SIG-M5 treated with dmso at 0.1 percent for 504 hours (cell line): Measurements from ENCODE around the gene CFAP54.
"Not testable (repeated sequence)": the region's sequence is repeated elsewhere in the genome, so short reads cannot be mapped to it uniquely, and the experiment has no call there.

Experiments
- DNase-seq: peaks from one replicate; lab custom pipeline; 2025; ENCODE audit not compliant: unreplicated experiment; lab: John Stamatoyannopoulos, UW

The CFAP54 gene

DNA sequence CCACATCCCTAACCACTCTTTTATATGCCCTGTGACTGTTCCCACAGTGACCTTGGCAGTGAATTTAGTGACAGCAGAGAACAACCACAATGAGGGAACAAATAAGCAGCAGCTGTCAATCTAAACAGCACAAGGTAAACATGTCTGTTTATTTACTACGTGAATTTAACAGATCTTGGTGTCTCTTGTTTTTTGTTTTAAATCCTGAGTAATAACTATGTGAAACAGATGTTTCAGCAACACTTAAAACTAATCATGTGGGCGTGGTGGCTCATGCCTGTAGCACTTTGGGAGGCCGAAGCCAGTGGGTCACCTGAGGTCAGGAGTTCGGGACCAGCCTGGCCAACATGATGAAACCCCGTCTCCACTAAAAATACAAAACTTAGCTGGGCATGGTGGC is 17.0 kb upstream of the CFAP54 start:
- no peak for DNase-seq

GRCh38 chr12:96473394-96474093 is 15.8 kb upstream of the CFAP54 start:
- no peak for DNase-seq

- DNase-seq, result no peak
Observed at GRCh38 chr12:96474206-96474605, 15.2 kb upstream of the CFAP54 start.

DNA sequence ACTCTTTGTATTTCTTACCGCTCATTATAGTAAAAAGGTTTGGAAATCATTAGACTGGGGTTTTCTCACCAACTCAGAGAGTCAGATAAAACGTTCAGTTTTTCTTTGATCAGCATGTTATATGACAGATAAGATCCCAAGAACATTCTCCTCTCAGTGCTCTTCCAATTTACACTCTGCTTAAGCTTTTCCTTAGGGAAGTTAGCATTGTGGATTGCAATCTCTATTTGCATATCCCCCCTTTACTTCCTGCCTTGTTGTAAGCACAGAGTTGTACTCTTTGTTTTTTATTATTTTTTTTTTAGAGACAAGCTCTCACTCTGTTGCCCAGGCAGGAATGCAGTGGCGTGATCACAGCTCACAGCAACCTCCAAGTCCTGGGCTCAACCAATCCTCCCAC is 11.4 kb upstream of the CFAP54 start:
- no peak for DNase-seq

GRCh38 chr12:96482086-96482485 is 7.3 kb upstream of the CFAP54 start:
- DNase-seq, result no peak

DNA sequence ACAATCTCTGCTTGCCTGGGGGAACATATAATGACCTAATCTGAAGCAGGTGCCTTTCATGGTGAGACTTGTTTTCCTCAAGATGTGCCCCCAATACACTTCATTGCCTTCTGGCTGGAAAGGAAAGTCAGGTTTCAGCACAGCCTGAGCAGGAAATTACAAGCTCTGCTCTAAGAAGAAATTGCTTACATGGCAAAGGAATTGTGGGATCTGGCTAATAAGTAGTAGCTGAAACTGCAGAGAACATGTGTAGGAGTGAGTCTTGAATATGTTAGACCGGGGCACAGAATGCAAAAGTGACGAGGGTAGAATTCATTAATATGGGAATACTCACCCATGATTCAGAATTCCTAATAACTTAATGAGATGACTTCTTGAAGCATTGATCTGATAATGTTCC is 6.3 kb upstream of the CFAP54 start:
- DNase-seq, result no peak

DNA sequence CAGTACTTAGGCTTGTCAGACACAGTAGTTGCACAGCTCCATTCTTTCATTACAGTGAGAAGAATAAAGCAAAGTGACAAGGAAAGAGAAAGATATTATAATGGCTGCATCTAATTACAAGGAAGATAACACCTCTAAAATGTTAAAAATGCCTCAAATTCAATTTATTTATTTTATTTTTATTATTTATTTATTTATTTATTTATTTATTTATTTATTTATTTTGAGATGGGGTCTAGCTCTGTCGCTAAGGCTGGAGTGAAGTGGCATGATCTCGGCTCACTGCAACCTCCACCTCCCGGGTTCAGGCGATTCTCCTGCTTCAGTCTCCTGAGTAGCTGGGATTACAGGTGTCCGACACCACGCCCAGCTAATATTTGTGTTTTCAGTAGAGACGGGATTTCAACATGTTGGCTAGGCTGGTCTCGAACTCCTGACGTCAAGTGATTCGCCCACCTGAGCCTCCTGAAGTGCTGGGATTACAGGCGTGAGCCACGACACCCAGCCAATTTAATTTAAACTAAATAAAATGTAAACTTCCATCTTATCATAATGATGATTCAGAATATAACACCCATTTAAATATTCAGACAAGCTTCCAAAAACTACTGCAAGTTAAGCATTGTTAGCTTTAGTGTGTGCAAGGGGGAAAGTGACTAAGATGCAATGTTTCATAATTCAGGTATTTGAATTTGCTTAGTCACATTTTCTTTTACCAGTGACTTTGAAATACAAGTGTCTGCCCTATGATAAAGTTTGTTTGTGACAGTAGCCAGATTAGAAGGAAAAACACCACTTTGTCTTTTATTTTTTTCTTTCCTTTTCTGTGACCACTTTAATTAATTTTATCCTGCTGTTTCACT is 2.4 kb upstream of the CFAP54 start:
- no peak for DNase-seq

GRCh38 chr12:96487634-96488033 is 1.7 kb upstream of the CFAP54 start:
- DNase-seq, result no peak

- no peak for DNase-seq
Observed at GRCh38 chr12:96493106-96493505, 3.7 kb downstream of the CFAP54 start.

GRCh38 chr12:96494154-96494553 is 4.8 kb downstream of the CFAP54 start:
- DNase-seq, result not testable (repeated sequence)

DNA sequence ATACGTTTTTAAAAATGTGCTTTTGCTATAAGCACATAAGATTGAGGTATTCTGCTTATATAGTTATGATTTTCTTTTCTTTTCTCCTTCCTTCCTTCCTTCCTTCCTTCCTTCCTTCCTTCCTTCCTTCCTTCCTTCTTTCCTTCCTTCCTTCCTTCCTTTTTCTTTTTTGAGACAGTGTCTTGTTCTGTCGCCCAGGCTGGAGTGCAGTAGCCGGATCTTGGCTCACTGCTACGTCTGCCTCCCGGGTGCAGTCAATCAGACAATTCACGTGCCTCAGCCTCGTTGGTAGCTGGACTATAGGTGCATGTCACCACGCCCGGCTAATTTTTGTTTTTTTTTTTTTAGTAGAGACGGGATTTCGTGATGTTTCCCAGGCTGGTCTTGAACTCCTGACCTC is 5.8 kb downstream of the CFAP54 start:
- no peak for DNase-seq

DNA sequence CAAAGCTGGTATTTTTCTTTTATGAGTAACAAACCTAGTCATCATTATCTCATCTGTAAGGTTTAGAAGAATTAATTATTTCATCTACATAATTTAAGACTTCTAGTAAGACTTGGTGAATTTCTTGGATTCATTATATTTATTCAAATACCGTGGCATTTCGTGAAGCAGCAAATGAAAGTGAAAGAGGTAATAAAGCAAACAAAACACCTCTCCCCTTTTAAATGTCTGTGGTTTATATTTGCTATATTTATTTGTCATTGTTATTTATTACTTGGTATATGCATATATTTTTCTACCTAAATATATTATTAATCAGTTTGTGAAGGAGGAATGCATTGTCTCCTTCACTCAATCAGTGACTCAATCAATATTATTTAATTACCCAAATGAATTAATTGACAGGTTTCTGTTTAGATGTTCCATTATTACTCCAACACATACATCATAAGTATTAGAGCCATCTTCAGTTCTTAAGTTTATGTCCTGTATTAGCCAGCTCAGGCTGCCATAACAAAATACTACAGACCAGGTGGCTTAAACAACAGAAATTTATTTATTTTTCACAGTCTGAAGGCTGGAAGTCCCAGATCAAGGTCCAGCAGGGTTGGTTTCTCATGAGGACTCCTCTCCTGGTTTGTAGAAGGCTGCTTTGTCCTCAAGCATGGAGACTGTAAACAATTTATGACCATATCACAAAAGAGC is 6.6 kb downstream of the CFAP54 start:
- no peak for DNase-seq

- DNase-seq, result no peak
Observed at GRCh38 chr12:96496944-96497343, 7.6 kb downstream of the CFAP54 start.

GRCh38 chr12:96497855-96498254 is 8.5 kb downstream of the CFAP54 start:
- no peak for DNase-seq

DNA sequence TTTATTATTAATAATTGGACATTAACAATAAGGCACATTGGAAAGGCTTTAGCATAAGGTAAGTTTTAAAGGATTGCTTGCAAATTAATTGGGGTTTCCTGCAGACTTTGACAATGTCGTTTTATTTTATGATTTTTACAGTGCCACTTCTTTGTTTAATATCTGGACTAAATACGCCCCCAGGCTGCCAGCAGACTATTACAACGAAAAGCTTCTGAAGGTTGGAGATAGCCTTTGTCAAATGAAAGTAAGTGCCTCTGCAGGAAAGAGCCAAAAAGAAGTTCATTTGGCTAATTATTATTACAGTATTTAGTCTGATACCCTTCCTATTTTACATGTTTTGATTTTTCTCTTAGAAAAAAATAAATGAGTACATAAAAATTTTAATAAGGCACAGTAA is 11.3 kb downstream of the CFAP54 start:
- no peak for DNase-seq

GRCh38 chr12:96501133-96501761 is 11.9 kb downstream of the CFAP54 start:
- peak; percentile 2 for DNase-seq

DNA sequence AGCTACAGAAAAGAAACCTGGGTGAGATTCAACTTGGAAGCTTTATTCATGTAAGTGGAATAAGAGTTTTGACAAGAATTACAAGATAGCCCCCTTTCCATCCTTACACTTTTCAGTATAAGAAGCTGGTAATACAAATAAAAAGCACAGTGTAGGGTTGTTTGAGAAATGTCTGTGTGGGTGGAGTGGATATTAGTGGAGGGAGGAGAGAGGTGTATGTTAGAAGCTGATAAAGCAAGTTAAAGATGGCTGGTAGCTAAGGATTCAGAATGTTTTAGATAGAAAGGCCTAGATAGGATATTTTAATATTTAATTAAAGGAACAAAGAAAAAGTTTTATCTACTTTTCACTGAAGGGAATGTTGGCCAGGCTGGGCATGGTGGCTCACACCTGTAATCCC is 12.5 kb downstream of the CFAP54 start:
- DNase-seq, result no peak

DNA sequence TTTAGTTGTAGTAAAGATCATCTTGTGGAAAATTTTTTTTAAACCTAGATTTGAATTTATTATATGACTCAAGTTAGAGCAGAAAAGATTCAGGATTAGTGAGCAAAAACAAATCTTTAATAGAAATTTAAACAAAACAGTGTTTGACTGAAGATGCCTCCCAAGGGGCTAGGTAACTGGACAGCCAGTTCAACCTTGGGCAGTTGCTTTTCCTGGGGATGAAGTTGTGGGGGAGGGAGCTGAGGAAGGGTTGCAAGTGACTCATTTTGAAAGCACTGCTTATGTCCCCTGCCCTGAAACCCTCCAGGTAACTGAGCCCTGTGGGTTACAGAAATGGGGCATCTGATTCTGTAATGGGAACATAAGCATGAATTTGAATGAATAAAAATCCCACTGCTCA is 13.1 kb downstream of the CFAP54 start:
- DNase-seq, result no peak

DNA sequence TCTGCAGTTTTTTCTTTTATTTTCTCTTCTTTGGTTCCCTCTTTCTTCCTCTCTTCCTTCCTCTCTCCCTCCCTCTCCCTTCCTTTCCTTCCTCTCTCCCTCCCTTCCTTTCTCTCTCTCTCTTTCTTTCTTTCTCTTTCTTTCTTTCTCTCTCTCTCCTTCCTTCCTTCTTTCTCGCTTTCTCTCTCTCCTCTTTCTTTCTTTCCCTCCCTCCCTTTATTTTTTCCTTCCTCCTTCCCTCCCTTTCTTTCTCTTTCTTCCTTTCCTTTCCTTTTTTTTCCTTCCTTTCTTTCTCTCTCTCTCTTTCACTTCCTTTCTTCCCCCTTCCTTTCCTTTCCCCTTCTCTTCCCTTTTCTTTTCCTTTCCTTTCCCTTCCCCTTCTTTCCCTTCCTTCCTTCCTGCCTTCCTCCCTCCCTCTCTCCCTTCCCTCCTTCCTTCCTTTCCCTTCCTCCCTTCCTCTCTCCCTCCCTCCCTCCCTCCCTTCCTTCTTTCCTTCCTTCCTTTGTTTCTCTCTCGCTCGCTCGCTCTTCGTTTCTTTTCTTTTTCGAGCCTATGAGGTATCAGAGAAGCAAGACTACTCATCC is 13.7 kb downstream of the CFAP54 start:
- no peak for DNase-seq

DNA sequence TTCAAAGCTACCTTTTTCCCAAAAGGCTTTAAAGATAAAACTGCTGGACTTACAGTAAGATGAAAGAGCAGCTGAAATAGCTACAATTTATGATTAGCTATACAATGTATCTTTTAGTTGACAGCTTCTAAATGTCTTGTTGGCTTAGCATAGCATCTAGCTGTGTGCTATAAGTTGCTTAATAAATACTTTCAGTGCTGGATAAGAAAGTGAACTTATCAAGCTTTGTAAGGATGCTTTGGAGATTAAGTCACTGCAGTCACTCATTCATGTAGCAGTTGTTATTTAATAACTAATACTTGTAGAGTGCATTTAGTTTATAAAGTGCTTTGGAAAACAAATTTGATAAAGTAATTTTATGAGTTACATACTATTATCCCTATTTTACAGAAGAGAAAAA is 14.6 kb downstream of the CFAP54 start:
- no peak for DNase-seq

GRCh38 chr12:96506776-96507175 is 17.4 kb downstream of the CFAP54 start:
- no peak for DNase-seq
